ENCODE measurements around the gene DTHD1. TPM values are rescaled to one million over a fixed set of nuclear protein-coding genes. Genes with fewer than 3 reads are reported as not detected.

Gene DTHD1
- total RNA-seq, 1 donor from 2014 or later, result not detected

DNA sequence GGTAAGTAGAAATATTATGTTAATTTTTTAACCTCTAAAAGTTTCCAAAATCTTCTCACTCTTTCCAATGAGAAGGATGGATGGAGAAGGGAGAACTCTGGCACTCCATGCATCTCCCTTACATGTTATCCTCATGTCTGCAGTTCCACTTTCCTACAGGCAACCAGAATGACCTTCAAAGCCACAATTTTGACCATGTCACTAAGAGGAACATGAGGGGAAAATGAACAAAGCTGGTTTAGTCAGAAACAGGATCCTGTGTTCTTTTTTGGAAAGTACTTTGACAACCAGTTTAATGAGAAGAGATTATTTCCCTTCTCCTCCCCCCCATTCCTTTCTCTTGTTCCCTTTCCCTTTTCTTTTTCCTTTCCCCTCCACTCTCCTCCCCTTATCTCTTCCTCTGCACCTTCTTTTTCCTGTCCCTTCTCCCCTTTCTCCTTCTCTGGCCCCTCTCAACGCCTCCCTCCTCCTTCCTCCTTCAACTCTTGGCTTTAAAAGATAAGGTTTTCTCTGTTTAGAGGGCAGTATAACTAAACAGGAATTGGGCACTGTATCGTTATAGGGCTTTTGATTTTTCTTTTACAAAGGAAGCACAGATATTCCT, 42.5 kb downstream of the DTHD1 start:
- TF ChIP-seq, protein P1, sequence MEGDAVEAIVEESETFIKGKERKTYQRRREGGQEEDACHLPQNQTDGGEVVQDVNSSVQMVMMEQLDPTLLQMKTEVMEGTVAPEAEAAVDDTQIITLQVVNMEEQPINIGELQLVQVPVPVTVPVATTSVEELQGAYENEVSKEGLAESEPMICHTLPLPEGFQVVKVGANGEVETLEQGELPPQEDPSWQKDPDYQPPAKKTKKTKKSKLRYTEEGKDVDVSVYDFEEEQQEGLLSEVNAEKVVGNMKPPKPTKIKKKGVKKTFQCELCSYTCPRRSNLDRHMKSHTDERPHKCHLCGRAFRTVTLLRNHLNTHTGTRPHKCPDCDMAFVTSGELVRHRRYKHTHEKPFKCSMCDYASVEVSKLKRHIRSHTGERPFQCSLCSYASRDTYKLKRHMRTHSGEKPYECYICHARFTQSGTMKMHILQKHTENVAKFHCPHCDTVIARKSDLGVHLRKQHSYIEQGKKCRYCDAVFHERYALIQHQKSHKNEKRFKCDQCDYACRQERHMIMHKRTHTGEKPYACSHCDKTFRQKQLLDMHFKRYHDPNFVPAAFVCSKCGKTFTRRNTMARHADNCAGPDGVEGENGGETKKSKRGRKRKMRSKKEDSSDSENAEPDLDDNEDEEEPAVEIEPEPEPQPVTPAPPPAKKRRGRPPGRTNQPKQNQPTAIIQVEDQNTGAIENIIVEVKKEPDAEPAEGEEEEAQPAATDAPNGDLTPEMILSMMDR (conservative IDR thresholded peaks at IDR 0.05; ENCODE audit: low read depth, low read length), result no peak
- no peak overlapping the region for H3K4me3 ChIP-seq (ENCODE audit: low read depth, low read length)
- DNase-seq (ENCODE audit: low read depth), result no peak

DNA sequence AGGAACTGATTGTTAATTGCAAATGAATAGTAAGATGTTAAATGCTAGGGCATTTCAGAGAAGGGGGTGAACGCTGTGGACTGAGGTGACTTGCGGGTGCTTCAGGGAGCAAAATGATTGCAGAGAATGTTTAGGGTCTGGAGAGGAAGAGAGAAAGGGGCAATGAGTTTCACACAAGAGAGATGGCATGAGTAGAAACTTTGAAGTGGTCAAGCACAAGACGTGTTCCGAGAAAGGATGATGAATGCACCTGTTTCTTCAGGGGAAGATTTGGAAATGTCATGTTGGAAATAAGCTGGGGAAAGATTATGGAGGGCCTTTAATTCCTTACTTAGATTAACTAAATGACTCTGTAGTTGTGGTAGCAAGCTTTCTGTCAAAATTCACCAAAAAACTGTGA, 43.4 kb downstream of the DTHD1 start:
- TF ChIP-seq, protein P1 (conservative IDR thresholded peaks at IDR 0.05; ENCODE audit: low read depth, low read length), result no peak

DNA sequence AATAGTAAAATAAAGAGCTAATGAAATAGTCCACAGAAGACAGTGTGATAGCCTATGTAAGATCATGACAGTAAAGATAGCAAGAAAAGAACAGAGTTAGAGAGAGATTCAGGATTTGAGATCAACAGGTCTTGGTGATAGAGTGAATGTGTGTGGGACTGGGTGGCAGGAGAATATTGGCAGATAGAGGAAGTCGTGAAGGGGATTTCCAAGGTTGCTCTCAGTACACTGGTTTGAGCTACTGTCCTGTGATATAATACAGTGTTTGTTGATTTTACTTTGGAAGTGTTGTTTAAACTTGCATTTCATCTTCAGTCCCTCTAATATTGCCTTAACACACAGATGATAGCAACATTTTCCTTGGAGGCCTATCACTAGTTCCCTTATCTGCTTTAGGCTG, 44.1 kb downstream of the DTHD1 start:
- H3K4me3 ChIP-seq (ENCODE audit: low read depth, low read length), result no peak overlapping the region
- DNase-seq (ENCODE audit: low read depth), result no peak
- TF ChIP-seq, protein P1 (conservative IDR thresholded peaks at IDR 0.05; ENCODE audit: low read depth, low read length), result no peak

More for the DNA sequence above, 43.4 kb downstream of the DTHD1 start:
- no peak overlapping the region for H3K4me3 ChIP-seq (ENCODE audit: low read depth, low read length)
- no peak for DNase-seq (ENCODE audit: low read depth)

DNA sequence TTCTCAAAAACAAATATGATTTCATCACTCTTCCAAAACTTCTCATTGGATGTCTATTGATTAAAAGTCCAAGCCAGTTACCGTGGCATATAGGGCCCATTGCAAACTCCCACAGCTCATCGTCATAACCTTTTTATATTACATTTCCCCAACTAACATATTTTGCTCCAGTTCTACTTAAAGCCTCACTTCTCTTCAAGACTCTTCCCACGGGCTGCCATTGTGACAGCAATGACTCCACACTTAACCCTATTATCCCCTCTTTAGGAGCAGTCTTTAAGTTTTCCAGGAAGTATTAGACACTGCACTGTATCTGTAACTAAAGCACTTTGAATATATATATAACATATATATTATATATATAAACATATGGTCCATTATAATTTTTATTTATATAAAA, 44.5 kb downstream of the DTHD1 start:
- no peak overlapping the region for H3K4me3 ChIP-seq (ENCODE audit: low read depth, low read length)
- no peak for DNase-seq (ENCODE audit: low read depth)
- TF ChIP-seq, protein P1 (conservative IDR thresholded peaks at IDR 0.05; ENCODE audit: low read depth, low read length), result no peak

DNA sequence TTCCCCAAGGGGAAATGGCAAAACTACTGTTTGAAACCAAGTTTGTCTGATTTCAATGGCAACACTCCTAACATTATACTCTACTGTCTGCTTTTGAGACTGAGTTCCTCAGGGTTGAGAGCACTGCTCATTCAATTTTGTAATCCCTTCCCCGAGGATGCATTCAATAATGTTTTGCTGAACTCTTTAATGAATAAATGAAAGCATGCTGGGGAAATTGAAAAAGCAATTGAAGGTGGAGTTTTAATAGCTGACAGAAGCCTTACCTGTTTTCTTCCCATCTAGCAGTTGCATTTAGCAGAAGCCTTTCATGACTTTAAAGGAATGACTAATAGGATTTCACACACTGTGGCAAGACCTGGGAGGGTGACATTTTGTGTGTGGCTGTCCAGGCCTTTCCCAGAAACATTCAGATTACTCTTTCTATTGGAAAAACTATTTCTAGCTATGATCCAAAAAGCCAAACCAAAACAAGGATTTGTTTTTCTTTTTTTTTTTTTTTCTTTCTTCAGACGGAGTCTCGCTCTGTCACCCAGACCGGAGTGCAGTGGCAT, 45.1 kb downstream of the DTHD1 start:
- TF ChIP-seq, protein P1 (conservative IDR thresholded peaks at IDR 0.05; ENCODE audit: low read depth, low read length), result no peak
- no peak overlapping the region for H3K4me3 ChIP-seq (ENCODE audit: low read depth, low read length)
- DNase-seq (ENCODE audit: low read depth), result no peak

DNA sequence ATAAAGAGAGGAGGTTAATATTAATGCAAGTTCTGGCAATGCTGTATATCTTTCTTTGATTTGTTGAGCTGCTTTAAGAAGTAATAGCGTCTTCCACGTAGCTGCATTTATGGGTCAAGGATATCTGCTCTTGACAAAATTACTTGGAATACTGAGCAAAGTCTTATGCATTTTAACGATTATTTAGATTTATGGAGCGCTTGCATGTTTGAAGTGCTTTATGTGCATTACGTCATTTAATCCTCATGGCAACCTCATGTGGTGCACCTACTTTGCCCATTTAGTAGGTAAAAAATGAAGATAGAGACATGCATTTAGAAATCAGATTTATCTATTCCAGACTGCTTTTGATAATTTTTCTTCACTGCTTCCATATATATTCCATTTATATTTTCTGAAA, 46.0 kb downstream of the DTHD1 start:
- TF ChIP-seq, protein P1 (conservative IDR thresholded peaks at IDR 0.05; ENCODE audit: low read depth, low read length), result no peak
- no peak for DNase-seq (ENCODE audit: low read depth)
- no peak overlapping the region for H3K4me3 ChIP-seq (ENCODE audit: low read depth, low read length)

DNA sequence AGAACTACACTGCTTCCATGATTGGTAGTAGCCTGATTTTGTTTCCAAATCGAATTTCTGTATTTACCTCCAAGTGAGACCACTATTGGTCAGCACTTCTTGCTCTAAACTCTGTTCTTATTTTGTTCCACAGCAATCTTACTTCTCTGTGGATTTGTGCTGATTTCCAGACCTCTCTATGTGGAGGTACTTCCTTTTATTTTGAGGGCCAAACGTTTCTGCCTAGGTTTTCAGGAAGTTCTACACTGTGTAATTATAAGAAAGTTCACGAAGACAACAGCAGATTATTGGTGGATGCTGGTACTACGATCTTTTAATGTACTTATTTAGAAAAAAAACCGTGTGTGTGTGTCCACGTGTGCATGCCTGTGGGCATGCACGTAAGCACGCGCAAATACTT, 46.7 kb downstream of the DTHD1 start:
- DNase-seq (ENCODE audit: low read depth), result no peak
- TF ChIP-seq, protein P1 (conservative IDR thresholded peaks at IDR 0.05; ENCODE audit: low read depth, low read length), result no peak
- no peak overlapping the region for H3K4me3 ChIP-seq (ENCODE audit: low read depth, low read length)
